SU-DHL-6 (cell line): ENCODE results near the gene TAT.

Experiments
- CTCF ChIP-seq: fragments of 200-600 bp; sonication (generic); IDR thresholded peaks from one replicate; pipeline ENCODE4 v1.5.1; 2017; ENCODE audit warnings: antibody characterized with exemption, mild to moderate bottlenecking, low read length, moderate library complexity; ENCODE audit not compliant: insufficient read depth, poor library complexity, severe bottlenecking
- EZH2phosphoT487 ChIP-seq: fragments of 200-600 bp; sonication (generic), shearing (Covaris generic); conservative IDR thresholded peaks from 2 replicates; pipeline ENCODE4 v1.6.1; 2018; ENCODE audit warnings: mild to moderate bottlenecking, antibody characterized with exemption, low read length, moderate library complexity, mixed read lengths

DNA sequence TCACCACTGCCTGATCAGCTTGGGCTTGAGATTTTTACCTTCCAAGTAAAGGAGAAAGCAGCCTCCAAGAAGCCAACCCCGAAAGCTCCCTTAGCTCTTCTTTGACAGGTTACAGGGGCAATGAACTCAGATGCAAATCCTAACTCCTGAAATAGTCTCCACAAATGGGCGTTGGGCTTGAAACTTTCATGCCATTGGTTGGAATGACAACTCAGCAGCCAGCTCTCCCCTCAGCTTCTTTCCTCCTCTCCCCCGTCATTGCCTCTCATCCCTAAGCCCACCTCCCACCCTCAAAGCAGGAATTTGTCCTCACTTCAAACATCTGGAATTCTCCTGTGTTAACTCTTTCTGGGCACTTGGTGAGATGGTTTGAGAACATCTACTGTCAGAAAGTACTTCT, at the start of gene TAT:
- TF ChIP-seq CTCF (no peak), EZH2phosphoT487 (no peak)
